H9 (cell line): ENCODE data around the gene PTPN2. TPM values are rescaled to one million over a fixed set of nuclear protein-coding genes. Genes with fewer than 3 reads are reported as not detected.
A peak's percentile ranks its signal among the peaks of the same experiment; 100 is the strongest.

Source experiments
- DNase-seq: peaks from one replicate; pipeline ENCODE4 v3.0.0-alpha.2; 2017
- H2AFZ ChIP-seq: one replicate; pipeline ENCODE4 v1.6.1; 2013; ENCODE audit warnings: mild to moderate bottlenecking, low read length, control low read depth, moderate library complexity
- H2AK5ac ChIP-seq: 2 replicates; pipeline ENCODE4 v1.6.1; 2013; ENCODE audit warnings: low read length, control low read depth, mixed read lengths; ENCODE audit not compliant: insufficient read length
- H2BK120ac ChIP-seq: one replicate; pipeline ENCODE4 v1.6.1; 2013; ENCODE audit warnings: low read depth, mild to moderate bottlenecking, low read length, control low read depth, inconsistent platforms; ENCODE audit not compliant: poor library complexity, severe bottlenecking
- H2BK12ac ChIP-seq: 2 replicates; pipeline ENCODE4 v1.6.1; 2013; ENCODE audit warnings: low read length, control low read depth, mixed read lengths, low read depth; ENCODE audit not compliant: insufficient read length
- H2BK15ac ChIP-seq: 2 replicates; pipeline ENCODE4 v1.6.1; 2013; ENCODE audit warnings: low read depth, low read length, control low read depth
- H2BK20ac ChIP-seq: one replicate; pipeline ENCODE4 v1.6.1; 2013; ENCODE audit warnings: low read depth, mild to moderate bottlenecking, low read length, control low read depth, inconsistent platforms; ENCODE audit not compliant: poor library complexity, severe bottlenecking
- H2BK5ac ChIP-seq: 2 replicates; pipeline ENCODE4 v1.6.1; 2013; ENCODE audit warnings: low read length, control low read depth, mixed read lengths; ENCODE audit not compliant: insufficient read length
- H3K14ac ChIP-seq: 2 replicates; pipeline ENCODE4 v1.6.1; 2013; ENCODE audit warnings: low read length, control low read depth; ENCODE audit not compliant: insufficient read depth
- H3K18ac ChIP-seq: 2 replicates; pipeline ENCODE4 v1.6.1; 2013; ENCODE audit warnings: low read depth, mild to moderate bottlenecking, mixed read lengths, low read length, control low read depth; ENCODE audit not compliant: insufficient read length
- H3K23ac ChIP-seq: 2 replicates; pipeline ENCODE4 v1.6.1; 2013; ENCODE audit warnings: low read length, control low read depth, mixed read lengths, low read depth; ENCODE audit not compliant: insufficient read length
- H3K23me2 ChIP-seq: 2 replicates; pipeline ENCODE4 v1.6.1; 2013; ENCODE audit warnings: low read depth, mild to moderate bottlenecking, mixed read lengths, low read length, control low read depth; ENCODE audit not compliant: insufficient read length, poor library complexity, severe bottlenecking
- H3K27ac ChIP-seq: 2 replicates; pipeline ENCODE4 v1.5.1; 2013; ENCODE audit warnings: low read length, control low read depth, mixed read lengths, low read depth; ENCODE audit not compliant: insufficient read length
- H3K27me3 ChIP-seq: 2 replicates; pipeline ENCODE4 v1.6.1; 2013; ENCODE audit warnings: low read length, control low read depth, inconsistent platforms; ENCODE audit not compliant: insufficient read depth
- H3K4ac ChIP-seq: 2 replicates; pipeline ENCODE4 v1.6.1; 2013; ENCODE audit warnings: low read depth, mild to moderate bottlenecking, control low read depth, inconsistent platforms, low read length, moderate library complexity
- H3K4me1 ChIP-seq: 2 replicates; pipeline ENCODE4 v1.6.1; 2013; ENCODE audit warnings: low read length, control low read depth, inconsistent platforms; ENCODE audit not compliant: insufficient read depth
- H3K4me2 ChIP-seq: 2 replicates; pipeline ENCODE4 v1.6.1; 2013; ENCODE audit warnings: low read length, control low read depth, mixed read lengths; ENCODE audit not compliant: insufficient read length, insufficient read depth
- H3K56ac ChIP-seq: 2 replicates; pipeline ENCODE4 v1.6.1; 2013; ENCODE audit warnings: low read depth, mild to moderate bottlenecking, mixed read lengths, low read length, control low read depth; ENCODE audit not compliant: insufficient read length
- H3K79me1 ChIP-seq: 2 replicates; pipeline ENCODE4 v1.6.1; 2013; ENCODE audit warnings: low read depth, mild to moderate bottlenecking, moderate library complexity, low read length, control low read depth, inconsistent platforms; ENCODE audit not compliant: insufficient read depth, poor library complexity, severe bottlenecking
- H3K79me2 ChIP-seq: 2 replicates; pipeline ENCODE4 v1.6.1; 2013; ENCODE audit warnings: low read length, control low read depth, inconsistent platforms; ENCODE audit not compliant: insufficient read depth
- H3K9ac ChIP-seq: 2 replicates; pipeline ENCODE4 v1.6.1; 2013; ENCODE audit warnings: low read length, control low read depth, mixed read lengths; ENCODE audit not compliant: insufficient read length; ENCODE audit errors: extremely low read depth
- H3K9me3 ChIP-seq: one replicate; pipeline ENCODE4 v1.6.1; 2013; ENCODE audit warnings: low read depth, low read length, inconsistent platforms; ENCODE audit not compliant: control insufficient read depth
- H3T11ph ChIP-seq: one replicate; pipeline ENCODE4 v1.6.1; 2013; ENCODE audit warnings: mild to moderate bottlenecking, low read length, control low read depth, inconsistent platforms
- H4K20me1 ChIP-seq: one replicate; pipeline ENCODE4 v1.6.1; 2013; ENCODE audit not compliant: control insufficient read depth, insufficient read length, insufficient read depth
- H4K5ac ChIP-seq: 2 replicates; pipeline ENCODE4 v1.6.1; 2013; ENCODE audit warnings: low read depth, mild to moderate bottlenecking, mixed read lengths, low read length, control low read depth; ENCODE audit not compliant: insufficient read length
- H4K8ac ChIP-seq: replicated peaks from 2 replicates; pipeline ENCODE4 v1.6.1; 2013; ENCODE audit warnings: low read length, control low read depth, mixed read lengths, low read depth; ENCODE audit not compliant: insufficient read length
- H4K91ac ChIP-seq: 2 replicates; pipeline ENCODE4 v1.6.1; 2013; ENCODE audit warnings: low read depth, mild to moderate bottlenecking, moderate library complexity, mixed read lengths, low read length, control low read depth; ENCODE audit not compliant: insufficient read length
- H3K27ac Mint-ChIP-seq, 3 experiments: 2 replicates in 2 of 3; 3 replicates in 1 of 3; pipeline ENCODE4 v1.8.0; 2020 to 2021; ENCODE audit warnings: mixed read lengths in 3 of 3, mild to moderate bottlenecking in 1 of 3, moderate library complexity in 1 of 3
- H3K27me3 Mint-ChIP-seq: 2 replicates; pipeline ENCODE4 v1.8.0; 2021; ENCODE audit warnings: low read depth, mild to moderate bottlenecking, moderate library complexity, mixed read lengths
- H3K36me3 Mint-ChIP-seq, 3 experiments: 2 replicates in 2 of 3; 3 replicates in 1 of 3; pipeline ENCODE4 v1.8.0; 2020 to 2021; ENCODE audit warnings: low read depth in 3 of 3, mixed read lengths in 3 of 3; ENCODE audit not compliant: insufficient read depth in 1 of 3
- H3K4me1 Mint-ChIP-seq, 2 experiments: 2 replicates each; pipeline ENCODE4 v1.8.0; 2020; ENCODE audit warnings: mixed read lengths in 2 of 2
- H3K4me3 Mint-ChIP-seq, 2 experiments: 2 replicates in 1 of 2; 3 replicates in 1 of 2; pipeline ENCODE4 v1.8.0; 2020 to 2021; ENCODE audit warnings: mild to moderate bottlenecking in 2 of 2, mixed read lengths in 2 of 2, moderate library complexity in 1 of 2
- H3K9me3 Mint-ChIP-seq, 2 experiments: 2 replicates in 1 of 2; 3 replicates in 1 of 2; pipeline ENCODE4 v1.8.0; 2020; ENCODE audit warnings: mild to moderate bottlenecking in 2 of 2, mixed read lengths in 2 of 2, moderate library complexity in 1 of 2
- CTCF ChIP-seq: fragments of 200-600 bp; sonication (generic); conservative IDR thresholded peaks from 3 replicates; pipeline ENCODE4 v1.8.0; 2021; ENCODE audit warnings: antibody characterized with exemption, mild to moderate bottlenecking
- whole genome bisulfite sequencing: extraction: QIAGEN DNeasy Blood & Tissue Kit; methylation state at CpG from one replicate; pipeline ENCODE4 v1.1.7; 2013; ENCODE audit warnings: missing lambda C conversion rate, low lambda C conversion rate, mixed read lengths; ENCODE audit not compliant: insufficient read length; ENCODE audit errors: extremely low coverage; 5-methylcytosine and 5-hydroxymethylcytosine counted together
- total RNA-seq: library from RNA; stranded (reverse); gene quantifications from 2 replicates; pipeline ENCODE4 v1.2.1, GENCODE V29; 2021

Gene PTPN2
- total RNA-seq, 1 experiment from 2014 or later, result 48.7 TPM

GRCh38 chr18:12839057-12839525 lies 44.9 kb downstream of the PTPN2 start:
- no peak overlapping the region for H2BK20ac ChIP-seq
- Mint-ChIP-seq H3K9me3 (no peaks in the 10 kb centered on the region), H3K4me1 (peaks cover 28 to 30% of the 10 kb centered on the region in 2 experiments), H3K27ac (peak overlapping the region in 1 of 3 experiments; percentile 60; a peak in 2 of 7 replicates), H3K36me3 (peaks cover 5 to 14% (median 9%) of the 10 kb centered on the region in 3 experiments; a peak in 5 of 7 replicates), H3K4me3 (no peak overlapping the region), H3K27me3 (no peaks in the 10 kb centered on the region)
- no peaks in the 10 kb centered on the region for H3K79me1 ChIP-seq
- no peak overlapping the region for H3T11ph ChIP-seq
- H2BK5ac ChIP-seq, result no peak overlapping the region
- no peak overlapping the region for H2BK15ac ChIP-seq
- H2AFZ ChIP-seq, result no peak overlapping the region
- H4K8ac ChIP-seq, result no peak overlapping the region
- peaks cover 4% of the 10 kb centered on the region; the same call in 1 of the 2 replicates for H3K4me1 ChIP-seq
- H3K4me2 ChIP-seq, result no peak overlapping the region
- no peaks in the 10 kb centered on the region for H3K23me2 ChIP-seq
- no peak overlapping the region for H2BK120ac ChIP-seq
- no peak for TF ChIP-seq CTCF
- no peak overlapping the region for H4K5ac ChIP-seq
- no peak overlapping the region for H2BK12ac ChIP-seq
- H3K27ac ChIP-seq, result no peak overlapping the region
- no peak overlapping the region for H2AK5ac ChIP-seq
- no peaks in the 10 kb centered on the region for H3K9me3 ChIP-seq
- no CpG with 5 or more reads among the region's 2 CpGs for WGBS
- H3K56ac ChIP-seq, result no peak overlapping the region
- no peaks in the 10 kb centered on the region for H4K20me1 ChIP-seq
- no peak overlapping the region for H4K91ac ChIP-seq
- H3K79me2 ChIP-seq, result peaks cover 2% of the 10 kb centered on the region; the same call in 1 of the 2 replicates
- H3K23ac ChIP-seq, result no peak overlapping the region
- no peak for DNase-seq
- no peaks in the 10 kb centered on the region for H3K27me3 ChIP-seq
- H3K14ac ChIP-seq, result no peak overlapping the region
- no peak overlapping the region for H3K4ac ChIP-seq
- H3K18ac ChIP-seq, result no peak overlapping the region
- no peak overlapping the region for H3K9ac ChIP-seq
